NCI-H82 (cell line): ENCODE measurements around the gene RPL37.
"Not testable (repeated sequence)": the region's sequence is repeated elsewhere in the genome, so short reads cannot be mapped to it uniquely, and the experiment has no call there.

Source experiments
- DNase-seq: peaks from one replicate; lab custom pipeline; 2025; lab: John Stamatoyannopoulos, UW

Gene RPL37

GRCh38 chr5:40796487-40796889 is 38.5 kb downstream of the RPL37 start:
- no peak for DNase-seq

- DNase-seq: not testable (repeated sequence)
These were observed 40.1 kb downstream of the RPL37 start for GRCh38 chr5:40794877-40795276.

- not testable (repeated sequence) for DNase-seq
These were observed 40.7 kb downstream of the RPL37 start for GRCh38 chr5:40794340-40794739.

- not testable (repeated sequence) for DNase-seq
These were observed 42.3 kb downstream of the RPL37 start for GRCh38 chr5:40792691-40793090.

- no peak for DNase-seq
These were observed 43.3 kb downstream of the RPL37 start for GRCh38 chr5:40791715-40792139.

- no peak for DNase-seq
These were observed 44.0 kb downstream of the RPL37 start for GRCh38 chr5:40790947-40791593.

- not testable (repeated sequence) for DNase-seq
These were observed 46.1 kb downstream of the RPL37 start for GRCh38 chr5:40788941-40789340.

- no peak for DNase-seq
These were observed 47.0 kb downstream of the RPL37 start for GRCh38 chr5:40787986-40788385.

GRCh38 chr5:40786664-40787063 is 48.4 kb downstream of the RPL37 start:
- DNase-seq: not testable (repeated sequence)

GRCh38 chr5:40784916-40785315 is 50.1 kb downstream of the RPL37 start:
- no peak for DNase-seq

GRCh38 chr5:40784027-40784653 is 50.9 kb downstream of the RPL37 start:
- DNase-seq: no peak

- peak; percentile 2 for DNase-seq
These were observed 53.1 kb downstream of the RPL37 start for GRCh38 chr5:40781843-40782409.

GRCh38 chr5:40780858-40781257 is 54.2 kb downstream of the RPL37 start:
- DNase-seq: no peak

GRCh38 chr5:40780199-40780598 is 54.8 kb downstream of the RPL37 start:
- DNase-seq: no peak

GRCh38 chr5:40779561-40779960 is 55.5 kb downstream of the RPL37 start:
- no peak for DNase-seq

- DNase-seq: no peak
These were observed 56.9 kb downstream of the RPL37 start for GRCh38 chr5:40778133-40778532.

GRCh38 chr5:40776658-40776977 is 58.4 kb downstream of the RPL37 start:
- DNase-seq: no peak

- DNase-seq: no peak
These were observed 59.0 kb downstream of the RPL37 start for GRCh38 chr5:40775846-40776657.
